Measurements from ENCODE around the gene BMF.
A peak's percentile ranks its signal among the peaks of the same experiment; 100 is the strongest.
"Not testable (repeated sequence)": the region's sequence is repeated elsewhere in the genome, so short reads cannot be mapped to it uniquely, and the experiment has no call there.

The BMF gene

DNA sequence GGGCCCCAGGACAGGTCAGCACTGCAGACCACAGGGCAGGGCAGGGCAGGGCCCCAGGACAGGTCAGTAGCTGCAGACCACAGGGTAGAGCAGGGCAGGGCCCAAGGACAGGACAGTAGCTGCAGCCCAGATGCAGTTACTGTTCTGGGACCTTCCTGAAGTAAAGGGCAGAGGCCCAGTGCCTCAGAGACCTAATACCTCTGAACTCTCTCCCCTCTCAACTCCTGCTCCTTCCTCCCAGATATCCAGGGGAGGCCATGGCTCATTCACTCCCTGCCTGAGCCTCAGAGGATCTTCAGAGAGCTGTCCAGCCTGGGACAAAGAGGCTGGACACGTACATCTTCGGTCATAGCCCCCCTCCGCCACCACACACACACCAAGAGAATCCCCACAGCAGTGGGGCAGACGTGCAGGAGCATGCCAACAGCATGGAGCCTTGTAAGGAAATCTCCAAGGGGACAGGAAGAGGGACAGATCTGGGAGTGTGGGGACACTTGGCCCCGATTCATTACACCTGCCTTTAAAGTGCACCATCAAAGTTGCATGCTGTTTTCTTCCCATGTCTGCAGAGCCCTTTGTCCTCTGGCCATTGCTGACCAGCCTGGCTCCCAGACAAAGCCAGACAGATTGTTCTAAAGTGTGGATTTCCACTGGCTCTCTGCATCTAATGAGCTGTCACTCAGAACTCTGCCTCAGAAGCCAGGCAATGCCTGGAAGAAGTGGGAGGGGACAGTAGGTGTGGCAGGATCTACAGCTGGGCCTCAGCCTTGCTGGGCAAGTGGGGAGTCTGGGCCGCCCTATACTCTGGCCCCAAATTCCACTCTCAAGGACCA, 28.0 kb upstream of the BMF start:
- no peak overlapping the region for H4K8ac ChIP-seq (ENCODE audit: low read depth, low read length)
- DNase-seq: no peak
- no peak overlapping the region for H2BK120ac ChIP-seq (ENCODE audit: insufficient read depth, low read length, poor library complexity)
- H3K79me1 ChIP-seq (ENCODE audit: low read length): no peaks in the 10 kb centered on the region
- H4K91ac ChIP-seq (ENCODE audit: low read depth, low read length): no peak overlapping the region
- no CpG with 5 or more reads among the region's 6 CpGs for WGBS (ENCODE audit: extremely low coverage, insufficient coverage, insufficient read length)
- no peak overlapping the region for H3K27ac ChIP-seq (ENCODE audit: low read depth, low read length)
- H3K4me3 ChIP-seq (ENCODE audit: low read depth, low read length): no peak overlapping the region
- no peak overlapping the region for H3K4ac ChIP-seq (ENCODE audit: low read depth, low read length)
- no peaks in the 10 kb centered on the region for H3K36me3 ChIP-seq (ENCODE audit: control insufficient read depth in 1 of 2, insufficient read depth in 2 of 2, low read length in 2 of 2)
- no peak overlapping the region for H3K23ac ChIP-seq (ENCODE audit: low read length)
- peak overlapping the region; percentile 9 for H3K14ac ChIP-seq (ENCODE audit: low read length)
- H4K12ac ChIP-seq (ENCODE audit: low read depth, low read length): no peak overlapping the region
- peaks cover 11 to 14% of the 10 kb centered on the region in 2 experiments for H3K4me1 ChIP-seq (ENCODE audit: control insufficient read depth in 1 of 2, insufficient read depth in 2 of 2, low read length in 2 of 2)
- H2BK12ac ChIP-seq (ENCODE audit: low read length): no peak overlapping the region
- H2BK5ac ChIP-seq (ENCODE audit: low read depth, low read length, poor library complexity): no peak overlapping the region
- no peaks in the 10 kb centered on the region for H3K27me3 ChIP-seq (ENCODE audit: insufficient read depth, low read length)
- H3K9ac ChIP-seq (ENCODE audit: low read length): no peak overlapping the region
- no peaks in the 10 kb centered on the region for H3K79me2 ChIP-seq (ENCODE audit: control insufficient read depth, insufficient read depth, low read length, poor library complexity)
- H2AK5ac ChIP-seq (ENCODE audit: low read length): no peak overlapping the region
- peaks cover 1% of the 10 kb centered on the region for H3K9me3 ChIP-seq (ENCODE audit: insufficient read depth, low read depth, low read length)
- H3K4me2 ChIP-seq (ENCODE audit: low read length): no peak overlapping the region
- H2AFZ ChIP-seq (ENCODE audit: insufficient read depth, low read length, poor library complexity): no peak overlapping the region
- no peak overlapping the region for H3K18ac ChIP-seq (ENCODE audit: low read length)

DNA sequence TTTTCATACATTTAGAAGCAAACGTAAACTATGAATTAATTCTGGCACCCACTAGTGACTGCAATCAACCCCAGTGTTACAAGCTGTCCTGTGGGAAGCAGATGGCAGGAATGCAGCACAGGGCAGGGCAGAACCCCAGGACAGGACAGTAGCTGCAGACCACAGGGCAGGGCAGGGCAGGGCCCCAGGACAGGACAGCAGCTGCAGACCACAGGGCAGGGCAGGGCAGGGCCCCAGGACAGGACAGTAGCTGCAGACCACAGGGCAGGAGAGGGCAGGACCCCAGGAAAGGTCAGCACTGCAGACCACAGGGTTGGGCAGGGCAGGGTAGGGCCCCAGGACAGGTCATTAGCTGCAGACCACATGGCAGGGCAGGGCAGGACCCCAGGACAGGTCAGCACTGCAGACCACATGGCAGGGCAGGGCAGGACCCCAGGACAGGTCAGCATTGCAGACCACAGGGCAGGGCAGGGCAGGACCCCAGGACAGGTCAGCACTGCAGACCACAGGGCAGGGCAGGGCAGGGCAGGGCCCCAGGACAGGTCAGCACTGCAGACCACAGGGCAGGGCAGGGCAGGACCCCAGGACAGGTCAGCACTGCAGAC, 27.3 kb upstream of the BMF start:
- H3K4me3 ChIP-seq (ENCODE audit: low read depth, low read length); H2AK5ac ChIP-seq (ENCODE audit: low read length); H3K9ac ChIP-seq (ENCODE audit: low read length); H3K36me3 ChIP-seq (ENCODE audit: control insufficient read depth in 1 of 2, insufficient read depth in 2 of 2, low read length in 2 of 2); H3K23ac ChIP-seq (ENCODE audit: low read length); H3K14ac ChIP-seq (ENCODE audit: low read length); H3K18ac ChIP-seq (ENCODE audit: low read length); H3K27me3 ChIP-seq (ENCODE audit: insufficient read depth, low read length); H4K8ac ChIP-seq (ENCODE audit: low read depth, low read length); H4K91ac ChIP-seq (ENCODE audit: low read depth, low read length); DNase-seq; H3K79me1 ChIP-seq (ENCODE audit: low read length); H3K4ac ChIP-seq (ENCODE audit: low read depth, low read length); H2BK120ac ChIP-seq (ENCODE audit: insufficient read depth, low read length, poor library complexity); H2AFZ ChIP-seq (ENCODE audit: insufficient read depth, low read length, poor library complexity); H4K12ac ChIP-seq (ENCODE audit: low read depth, low read length); H2BK5ac ChIP-seq (ENCODE audit: low read depth, low read length, poor library complexity); H2BK12ac ChIP-seq (ENCODE audit: low read length); H3K4me2 ChIP-seq (ENCODE audit: low read length); H3K79me2 ChIP-seq (ENCODE audit: control insufficient read depth, insufficient read depth, low read length, poor library complexity); H3K27ac ChIP-seq (ENCODE audit: low read depth, low read length); H3K9me3 ChIP-seq (ENCODE audit: insufficient read depth, low read depth, low read length): not testable (repeated sequence)
- no CpG with 5 or more reads among the region's 1 CpG for WGBS (ENCODE audit: extremely low coverage, insufficient coverage, insufficient read length)
- peaks cover 11 to 14% of the 10 kb centered on the region in 2 experiments for H3K4me1 ChIP-seq (ENCODE audit: control insufficient read depth in 1 of 2, insufficient read depth in 2 of 2, low read length in 2 of 2)

DNA sequence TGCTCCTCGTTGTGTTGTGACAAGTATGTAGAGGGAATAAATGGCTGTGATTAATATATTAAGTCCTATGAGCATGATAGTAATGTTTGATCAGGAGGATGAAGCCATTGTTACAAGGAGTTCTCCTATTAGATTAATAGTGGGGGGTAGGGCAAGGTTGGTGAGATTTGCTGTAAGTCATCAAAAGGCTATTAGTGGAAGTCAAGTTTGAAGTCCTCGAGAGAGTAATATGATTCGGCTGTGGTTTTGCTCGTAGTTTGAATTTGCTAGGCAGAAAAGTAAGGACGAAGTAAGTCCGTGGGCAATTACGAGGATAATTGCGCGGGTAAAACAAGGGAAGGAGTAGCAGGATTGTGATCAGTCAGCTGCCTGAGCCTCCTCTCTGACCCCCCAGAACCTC, 26.2 kb upstream of the BMF start:
- H3K4me3 ChIP-seq (ENCODE audit: low read depth, low read length): no peak overlapping the region
- H2BK5ac ChIP-seq (ENCODE audit: low read depth, low read length, poor library complexity): no peak overlapping the region
- H3K14ac ChIP-seq (ENCODE audit: low read length): no peak overlapping the region
- no CpG with 5 or more reads among the region's 9 CpGs for WGBS (ENCODE audit: extremely low coverage, insufficient coverage, insufficient read length)
- H3K27ac ChIP-seq (ENCODE audit: low read depth, low read length): no peak overlapping the region
- no peak overlapping the region for H4K8ac ChIP-seq (ENCODE audit: low read depth, low read length)
- H4K91ac ChIP-seq (ENCODE audit: low read depth, low read length): no peak overlapping the region
- no peak overlapping the region for H3K4ac ChIP-seq (ENCODE audit: low read depth, low read length)
- DNase-seq: no peak
- H3K9me3 ChIP-seq (ENCODE audit: insufficient read depth, low read depth, low read length): peaks cover 1% of the 10 kb centered on the region
- H2BK120ac ChIP-seq (ENCODE audit: insufficient read depth, low read length, poor library complexity): no peak overlapping the region
- no peak overlapping the region for H2BK12ac ChIP-seq (ENCODE audit: low read length)
- no peak overlapping the region for H4K12ac ChIP-seq (ENCODE audit: low read depth, low read length)
- H3K79me2 ChIP-seq (ENCODE audit: control insufficient read depth, insufficient read depth, low read length, poor library complexity): no peaks in the 10 kb centered on the region
- H2AFZ ChIP-seq (ENCODE audit: insufficient read depth, low read length, poor library complexity): no peak overlapping the region
- H3K9ac ChIP-seq (ENCODE audit: low read length): no peak overlapping the region
- no peak overlapping the region for H3K4me2 ChIP-seq (ENCODE audit: low read length)
- H3K4me1 ChIP-seq (ENCODE audit: control insufficient read depth in 1 of 2, insufficient read depth in 2 of 2, low read length in 2 of 2): peaks cover 11 to 14% of the 10 kb centered on the region in 2 experiments
- no peak overlapping the region for H3K18ac ChIP-seq (ENCODE audit: low read length)
- no peaks in the 10 kb centered on the region for H3K79me1 ChIP-seq (ENCODE audit: low read length)
- no peaks in the 10 kb centered on the region for H3K27me3 ChIP-seq (ENCODE audit: insufficient read depth, low read length)
- H3K36me3 ChIP-seq (ENCODE audit: control insufficient read depth in 1 of 2, insufficient read depth in 2 of 2, low read length in 2 of 2): no peaks in the 10 kb centered on the region
- H3K23ac ChIP-seq (ENCODE audit: low read length): no peak overlapping the region
- no peak overlapping the region for H2AK5ac ChIP-seq (ENCODE audit: low read length)

DNA sequence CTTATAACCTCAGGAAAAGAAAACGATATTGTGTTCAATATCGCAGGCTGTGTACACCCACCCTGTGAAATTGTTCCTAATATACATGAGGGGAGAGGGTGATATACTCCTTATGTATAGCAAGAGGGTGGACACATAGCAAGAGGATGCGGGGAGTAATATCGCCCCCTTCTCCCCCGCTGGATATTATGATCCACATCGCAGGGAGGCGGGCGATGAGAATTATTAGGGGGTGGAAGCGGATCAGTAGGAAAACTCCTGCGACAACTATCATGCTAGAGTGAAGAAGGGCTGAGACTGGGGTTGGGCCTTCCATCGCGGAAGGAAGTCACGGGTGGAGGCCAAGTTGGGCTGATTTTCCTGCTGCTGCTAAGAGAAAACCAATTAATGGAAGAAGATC, 24.9 kb upstream of the BMF start:
- no peak overlapping the region for H2BK12ac ChIP-seq (ENCODE audit: low read length)
- H3K36me3 ChIP-seq (ENCODE audit: control insufficient read depth in 1 of 2, insufficient read depth in 2 of 2, low read length in 2 of 2): no peaks in the 10 kb centered on the region
- H3K9me3 ChIP-seq (ENCODE audit: insufficient read depth, low read depth, low read length): peaks cover 1% of the 10 kb centered on the region
- WGBS (ENCODE audit: extremely low coverage, insufficient coverage, insufficient read length): no CpG with 5 or more reads among the region's 13 CpGs
- H3K4me3 ChIP-seq (ENCODE audit: low read depth, low read length): no peak overlapping the region
- H3K18ac ChIP-seq (ENCODE audit: low read length): no peak overlapping the region
- H3K4ac ChIP-seq (ENCODE audit: low read depth, low read length): no peak overlapping the region
- no peak overlapping the region for H4K91ac ChIP-seq (ENCODE audit: low read depth, low read length)
- H3K9ac ChIP-seq (ENCODE audit: low read length): no peak overlapping the region
- H2BK120ac ChIP-seq (ENCODE audit: insufficient read depth, low read length, poor library complexity): no peak overlapping the region
- H2AK5ac ChIP-seq (ENCODE audit: low read length): no peak overlapping the region
- no peaks in the 10 kb centered on the region for H3K79me1 ChIP-seq (ENCODE audit: low read length)
- H2AFZ ChIP-seq (ENCODE audit: insufficient read depth, low read length, poor library complexity): no peak overlapping the region
- H3K23ac ChIP-seq (ENCODE audit: low read length): no peak overlapping the region
- no peak overlapping the region for H3K14ac ChIP-seq (ENCODE audit: low read length)
- H2BK5ac ChIP-seq (ENCODE audit: low read depth, low read length, poor library complexity): no peak overlapping the region
- no peak overlapping the region for H3K4me2 ChIP-seq (ENCODE audit: low read length)
- no peaks in the 10 kb centered on the region for H3K79me2 ChIP-seq (ENCODE audit: control insufficient read depth, insufficient read depth, low read length, poor library complexity)
- H4K12ac ChIP-seq (ENCODE audit: low read depth, low read length): no peak overlapping the region
- H3K27ac ChIP-seq (ENCODE audit: low read depth, low read length): no peak overlapping the region
- no peak for DNase-seq
- no peak overlapping the region for H4K8ac ChIP-seq (ENCODE audit: low read depth, low read length)
- H3K27me3 ChIP-seq (ENCODE audit: insufficient read depth, low read length): no peaks in the 10 kb centered on the region
- peaks cover 11 to 14% of the 10 kb centered on the region in 2 experiments for H3K4me1 ChIP-seq (ENCODE audit: control insufficient read depth in 1 of 2, insufficient read depth in 2 of 2, low read length in 2 of 2)

Measured in trophoblast cell (in vitro differentiated cells and primary cell).